Measurements from ENCODE around the gene ALG12. TPM values are rescaled to one million over a fixed set of nuclear protein-coding genes. Genes with fewer than 3 reads are reported as not detected.
A peak's percentile ranks its signal among the peaks of the same experiment; 100 is the strongest.

The ALG12 gene
- total RNA-seq, 1 experiment from 2014 or later, result 16.6 TPM

GRCh38 chr22:49934160-49934890 lies 16.1 kb upstream of the ALG12 start:
- Histone ChIP-seq H3K4me2 (ENCODE audit: low read length) (peak overlapping the region; percentile 73), H3K36me3 (ENCODE audit: control insufficient read depth in 1 of 2, insufficient read depth in 2 of 2, low read length in 2 of 2) (no peaks in the 10 kb centered on the region), H3K9me3 (ENCODE audit: control insufficient read depth in 1 of 2, insufficient read depth in 1 of 2, low read depth in 1 of 2, low read length in 2 of 2) (no peaks in the 10 kb centered on the region), H3K9ac (ENCODE audit: low read length) (peak overlapping the region; percentile 41), H2AFZ (ENCODE audit: low read depth, low read length, poor library complexity, severe bottlenecking) (no peak overlapping the region), H3K27ac (ENCODE audit: low read depth, low read length) (peak overlapping the region; percentile 75; the same call in 1 of the 2 replicates), H3K4me1 (ENCODE audit: control insufficient read depth in 1 of 2, insufficient read depth in 2 of 2, low read length in 2 of 2) (peaks cover 30 to 53% of the 10 kb centered on the region in 2 experiments), H3K4me3 (replicated peaks in 1 of 2; ENCODE audit: low read depth in 1 of 2, low read length in 2 of 2) (peak overlapping the region; percentile 20; a peak in 3 of 4 replicates), H3K79me2 (ENCODE audit: insufficient read depth, low read length) (no peaks in the 10 kb centered on the region), H3K27me3 (ENCODE audit: insufficient read depth, low read length) (no peaks in the 10 kb centered on the region), H3K9me2 (ENCODE audit: insufficient read depth) (no peaks in the 10 kb centered on the region), H4K20me1 (ENCODE audit: insufficient read depth) (no peaks in the 10 kb centered on the region)
- TF ChIP-seq EGR1 (IDR thresholded peaks at IDR 0.05; ENCODE audit: low read depth) (no peak), ZFX (IDR thresholded peaks at IDR 0.05) (0 out of 2 replicates have a peak, but pooled peaks have one; percentile 11)
- POLR2A ChIA-PET, result no interaction called here
- ATAC-seq (no peak), DNase-seq (ENCODE audit: low read depth, low spot score) (no peak)
- BruUV-seq (replicated peaks), result no TSS peak
- CTCF ChIA-PET, result interaction anchor here (2.6 kb wide), 1 partner anchor 96 kb away, joined by 16 read pairs; no protein-coding TSS in a partner anchor
- RAD21 ChIA-PET (ENCODE audit: low non-redundant PET in 1 of 2, low total read pairs in 2 of 2, uncharacterized antibody in 2 of 2, unreplicated experiment in 2 of 2), result no interaction called here
- intact Hi-C loops (cut with micrococcal nuclease), result loop anchor here (5.0 to 10.0 kb wide), 3 partner anchors 43 to 270 kb away; partner anchors contain the start of gene SELENOO

- DNase-seq (ENCODE audit: low read depth, low spot score) (no peak), ATAC-seq (no peak)
- ChIA-PET POLR2A (interaction anchor here (1.3 kb wide), 1 partner anchor 33 kb away, joined by 3 read pairs; no protein-coding TSS in a partner anchor), RAD21 (ENCODE audit: low non-redundant PET in 1 of 2, low total read pairs in 2 of 2, uncharacterized antibody in 2 of 2, unreplicated experiment in 2 of 2) (no interaction called here), CTCF (interaction anchor here (1.0 to 2.6 kb wide), 2 partner anchors 26 to 97 kb away, joined by 3 to 16 read pairs; no protein-coding TSS in a partner anchor)
- Histone ChIP-seq H3K4me3 (replicated peaks in 1 of 2; ENCODE audit: low read depth in 1 of 2, low read length in 2 of 2) (no peak overlapping the region), H3K9me3 (ENCODE audit: control insufficient read depth in 1 of 2, insufficient read depth in 1 of 2, low read depth in 1 of 2, low read length in 2 of 2) (no peaks in the 10 kb centered on the region), H3K27ac (ENCODE audit: low read depth, low read length) (peak overlapping the region; percentile 75; the same call in 1 of the 2 replicates), H3K4me1 (ENCODE audit: control insufficient read depth in 1 of 2, insufficient read depth in 2 of 2, low read length in 2 of 2) (peaks cover 30 to 53% of the 10 kb centered on the region in 2 experiments), H3K9ac (ENCODE audit: low read length) (no peak overlapping the region), H3K4me2 (ENCODE audit: low read length) (peak overlapping the region; percentile 73), H3K36me3 (ENCODE audit: control insufficient read depth in 1 of 2, insufficient read depth in 2 of 2, low read length in 2 of 2) (no peaks in the 10 kb centered on the region), H4K20me1 (ENCODE audit: insufficient read depth) (no peaks in the 10 kb centered on the region), H3K79me2 (ENCODE audit: insufficient read depth, low read length) (no peaks in the 10 kb centered on the region), H3K27me3 (ENCODE audit: insufficient read depth, low read length) (no peaks in the 10 kb centered on the region), H3K9me2 (ENCODE audit: insufficient read depth) (no peaks in the 10 kb centered on the region), H2AFZ (ENCODE audit: low read depth, low read length, poor library complexity, severe bottlenecking) (no peak overlapping the region)
- BruUV-seq (replicated peaks), result no TSS peak
- intact Hi-C loops (cut with micrococcal nuclease), result loop anchor here (1.0 to 10.0 kb wide), 4 partner anchors 44 to 271 kb away; partner anchors contain the start of gene SELENOO
- TF ChIP-seq FOSL1 (IDR thresholded peaks at IDR 0.05; ENCODE audit: low read depth) (no peak), YY1 (IDR thresholded peaks at IDR 0.05; ENCODE audit: extremely low read depth, insufficient replicate concordance, low read depth, low read length) (no peak), SIN3A (IDR thresholded peaks at IDR 0.05; ENCODE audit: low read depth) (no peak), ZFX (IDR thresholded peaks at IDR 0.05) (no peak), SRF (IDR thresholded peaks at IDR 0.05; ENCODE audit: low read depth) (no peak), EZH2phosphoT487 (IDR thresholded peaks at IDR 0.05; ENCODE audit: borderline replicate concordance) (no peak), ELF1 (IDR thresholded peaks at IDR 0.05; ENCODE audit: borderline replicate concordance, low read depth) (no peak)
- TF ChIP-seq, protein P1, sequence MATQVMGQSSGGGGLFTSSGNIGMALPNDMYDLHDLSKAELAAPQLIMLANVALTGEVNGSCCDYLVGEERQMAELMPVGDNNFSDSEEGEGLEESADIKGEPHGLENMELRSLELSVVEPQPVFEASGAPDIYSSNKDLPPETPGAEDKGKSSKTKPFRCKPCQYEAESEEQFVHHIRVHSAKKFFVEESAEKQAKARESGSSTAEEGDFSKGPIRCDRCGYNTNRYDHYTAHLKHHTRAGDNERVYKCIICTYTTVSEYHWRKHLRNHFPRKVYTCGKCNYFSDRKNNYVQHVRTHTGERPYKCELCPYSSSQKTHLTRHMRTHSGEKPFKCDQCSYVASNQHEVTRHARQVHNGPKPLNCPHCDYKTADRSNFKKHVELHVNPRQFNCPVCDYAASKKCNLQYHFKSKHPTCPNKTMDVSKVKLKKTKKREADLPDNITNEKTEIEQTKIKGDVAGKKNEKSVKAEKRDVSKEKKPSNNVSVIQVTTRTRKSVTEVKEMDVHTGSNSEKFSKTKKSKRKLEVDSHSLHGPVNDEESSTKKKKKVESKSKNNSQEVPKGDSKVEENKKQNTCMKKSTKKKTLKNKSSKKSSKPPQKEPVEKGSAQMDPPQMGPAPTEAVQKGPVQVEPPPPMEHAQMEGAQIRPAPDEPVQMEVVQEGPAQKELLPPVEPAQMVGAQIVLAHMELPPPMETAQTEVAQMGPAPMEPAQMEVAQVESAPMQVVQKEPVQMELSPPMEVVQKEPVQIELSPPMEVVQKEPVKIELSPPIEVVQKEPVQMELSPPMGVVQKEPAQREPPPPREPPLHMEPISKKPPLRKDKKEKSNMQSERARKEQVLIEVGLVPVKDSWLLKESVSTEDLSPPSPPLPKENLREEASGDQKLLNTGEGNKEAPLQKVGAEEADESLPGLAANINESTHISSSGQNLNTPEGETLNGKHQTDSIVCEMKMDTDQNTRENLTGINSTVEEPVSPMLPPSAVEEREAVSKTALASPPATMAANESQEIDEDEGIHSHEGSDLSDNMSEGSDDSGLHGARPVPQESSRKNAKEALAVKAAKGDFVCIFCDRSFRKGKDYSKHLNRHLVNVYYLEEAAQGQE (IDR thresholded peaks at IDR 0.05; ENCODE audit: low read depth), result no peak
- TF ChIP-seq, protein P2, sequence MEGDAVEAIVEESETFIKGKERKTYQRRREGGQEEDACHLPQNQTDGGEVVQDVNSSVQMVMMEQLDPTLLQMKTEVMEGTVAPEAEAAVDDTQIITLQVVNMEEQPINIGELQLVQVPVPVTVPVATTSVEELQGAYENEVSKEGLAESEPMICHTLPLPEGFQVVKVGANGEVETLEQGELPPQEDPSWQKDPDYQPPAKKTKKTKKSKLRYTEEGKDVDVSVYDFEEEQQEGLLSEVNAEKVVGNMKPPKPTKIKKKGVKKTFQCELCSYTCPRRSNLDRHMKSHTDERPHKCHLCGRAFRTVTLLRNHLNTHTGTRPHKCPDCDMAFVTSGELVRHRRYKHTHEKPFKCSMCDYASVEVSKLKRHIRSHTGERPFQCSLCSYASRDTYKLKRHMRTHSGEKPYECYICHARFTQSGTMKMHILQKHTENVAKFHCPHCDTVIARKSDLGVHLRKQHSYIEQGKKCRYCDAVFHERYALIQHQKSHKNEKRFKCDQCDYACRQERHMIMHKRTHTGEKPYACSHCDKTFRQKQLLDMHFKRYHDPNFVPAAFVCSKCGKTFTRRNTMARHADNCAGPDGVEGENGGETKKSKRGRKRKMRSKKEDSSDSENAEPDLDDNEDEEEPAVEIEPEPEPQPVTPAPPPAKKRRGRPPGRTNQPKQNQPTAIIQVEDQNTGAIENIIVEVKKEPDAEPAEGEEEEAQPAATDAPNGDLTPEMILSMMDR (IDR thresholded peaks at IDR 0.05 in 2 of 3, conservative IDR thresholded peaks at IDR 0.05 in 1 of 3; ENCODE audit: borderline replicate concordance in 1 of 3, insufficient read depth in 1 of 3, low read depth in 2 of 3, low read length in 2 of 3), result no peak
Observed at GRCh38 chr22:49933236-49934159, 15.3 kb upstream of the ALG12 start.
